Breast epithelium (tissue), 3 donors: ENCODE data around the gene MED23.

Source experiments
- POLR2A ChIP-seq: fragments of 450-650 bp; IDR thresholded peaks from one replicate; pipeline ENCODE4 v1.6.1; 2016; ENCODE audit warnings: antibody characterized with exemption, mild to moderate bottlenecking, moderate library complexity
- TF ChIP-seq, protein P1 (sequence below), 3 donors: fragments of 450-650 bp; IDR thresholded peaks; one replicate each; pipeline ENCODE4 v1.5.1; 2016 to 2017; ENCODE audit warnings: antibody characterized with exemption in 3 of 3, mild to moderate bottlenecking in 3 of 3, moderate library complexity in 3 of 3

DNA sequence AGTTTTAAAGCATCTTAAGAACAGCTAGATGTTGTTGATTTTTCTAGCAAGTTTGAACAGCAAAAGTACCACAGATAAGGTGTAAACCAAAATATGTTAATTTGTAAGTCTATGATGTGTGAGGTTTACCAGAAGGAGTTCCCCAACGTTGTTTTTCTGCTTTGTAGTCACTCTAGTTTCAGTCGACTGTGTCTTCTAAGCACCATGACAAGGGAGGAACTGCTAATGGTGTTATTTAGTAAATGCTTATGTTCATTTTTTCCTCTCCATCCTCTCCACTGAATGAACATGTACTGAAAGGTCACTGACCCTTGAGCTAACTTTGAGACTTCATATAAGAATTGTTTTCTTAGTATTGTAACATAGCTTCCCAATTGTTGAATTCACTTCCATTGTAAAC is 12.1 kb upstream of the MED23 start:
- TF ChIP-seq POLR2A: no peak
- TF ChIP-seq, protein P1, sequence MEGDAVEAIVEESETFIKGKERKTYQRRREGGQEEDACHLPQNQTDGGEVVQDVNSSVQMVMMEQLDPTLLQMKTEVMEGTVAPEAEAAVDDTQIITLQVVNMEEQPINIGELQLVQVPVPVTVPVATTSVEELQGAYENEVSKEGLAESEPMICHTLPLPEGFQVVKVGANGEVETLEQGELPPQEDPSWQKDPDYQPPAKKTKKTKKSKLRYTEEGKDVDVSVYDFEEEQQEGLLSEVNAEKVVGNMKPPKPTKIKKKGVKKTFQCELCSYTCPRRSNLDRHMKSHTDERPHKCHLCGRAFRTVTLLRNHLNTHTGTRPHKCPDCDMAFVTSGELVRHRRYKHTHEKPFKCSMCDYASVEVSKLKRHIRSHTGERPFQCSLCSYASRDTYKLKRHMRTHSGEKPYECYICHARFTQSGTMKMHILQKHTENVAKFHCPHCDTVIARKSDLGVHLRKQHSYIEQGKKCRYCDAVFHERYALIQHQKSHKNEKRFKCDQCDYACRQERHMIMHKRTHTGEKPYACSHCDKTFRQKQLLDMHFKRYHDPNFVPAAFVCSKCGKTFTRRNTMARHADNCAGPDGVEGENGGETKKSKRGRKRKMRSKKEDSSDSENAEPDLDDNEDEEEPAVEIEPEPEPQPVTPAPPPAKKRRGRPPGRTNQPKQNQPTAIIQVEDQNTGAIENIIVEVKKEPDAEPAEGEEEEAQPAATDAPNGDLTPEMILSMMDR (IDR thresholded peaks at IDR 0.05): no peak
